ENCODE data around the gene ST8SIA6.

Gene ST8SIA6

DNA sequence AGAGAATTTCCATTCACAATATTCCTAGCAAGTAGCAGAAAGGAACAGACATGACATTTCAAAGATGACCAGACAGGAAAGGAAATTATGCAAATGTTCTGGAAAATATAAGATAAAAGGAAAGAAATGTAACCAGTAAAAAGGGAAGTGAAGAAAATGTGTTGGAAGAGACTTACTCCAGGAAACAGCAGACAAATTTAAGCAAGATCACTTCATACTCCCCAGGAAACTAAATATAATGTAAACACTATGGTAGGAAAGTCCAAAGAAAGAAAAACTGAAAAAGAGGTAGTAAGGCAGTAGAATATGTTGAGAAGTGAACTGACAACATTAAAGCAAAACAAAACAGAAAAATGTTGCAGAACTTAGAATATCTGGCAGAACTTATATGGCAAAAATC, 6.4 kb upstream of the ST8SIA6 start:
- no peak for DNase-seq (ENCODE audit: extremely low read depth, low read depth)
- no peak overlapping the region for H3K4me3 ChIP-seq (replicated peaks; ENCODE audit: low read depth, low read length)
- TF ChIP-seq CTCF (IDR thresholded peaks at IDR 0.05; ENCODE audit: low read depth, low read length, missing control alignments): no peak

- no peak for TF ChIP-seq CTCF (IDR thresholded peaks at IDR 0.05; ENCODE audit: low read depth, low read length, missing control alignments)
- DNase-seq (ENCODE audit: extremely low read depth, low read depth): no peak
- H3K4me3 ChIP-seq (replicated peaks; ENCODE audit: low read depth, low read length): no peak overlapping the region
Measured at GRCh38 chr10:17457083-17457482, 2.7 kb upstream of the ST8SIA6 start.

DNA sequence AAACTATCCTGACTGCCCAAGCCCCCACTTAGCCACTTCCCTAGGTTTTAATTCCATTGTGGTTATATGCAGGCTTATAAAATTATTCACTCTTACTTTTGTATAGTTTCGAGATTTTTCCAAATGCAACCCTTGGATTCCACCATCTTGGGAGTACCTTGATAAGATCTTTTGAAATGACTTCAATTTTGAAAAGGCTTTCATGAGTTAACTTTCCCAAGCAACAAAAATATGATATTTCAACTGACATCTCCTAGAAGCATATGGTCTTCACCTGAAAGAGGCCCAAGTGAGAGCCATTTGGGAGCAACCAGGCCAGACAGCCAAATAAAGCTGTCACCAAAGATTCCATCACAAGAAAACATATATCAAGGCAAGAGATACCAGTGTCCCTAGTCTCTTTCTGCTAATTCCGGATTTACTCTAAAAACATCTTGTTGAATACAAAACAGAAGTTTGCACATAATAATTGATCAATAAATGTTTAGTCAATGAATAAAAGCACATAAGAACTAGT, 1.7 kb upstream of the ST8SIA6 start:
- no peak overlapping the region for H3K4me3 ChIP-seq (replicated peaks; ENCODE audit: low read depth, low read length)
- no peak for TF ChIP-seq CTCF (IDR thresholded peaks at IDR 0.05; ENCODE audit: low read depth, low read length, missing control alignments)
- no peak for DNase-seq (ENCODE audit: extremely low read depth, low read depth)

DNA sequence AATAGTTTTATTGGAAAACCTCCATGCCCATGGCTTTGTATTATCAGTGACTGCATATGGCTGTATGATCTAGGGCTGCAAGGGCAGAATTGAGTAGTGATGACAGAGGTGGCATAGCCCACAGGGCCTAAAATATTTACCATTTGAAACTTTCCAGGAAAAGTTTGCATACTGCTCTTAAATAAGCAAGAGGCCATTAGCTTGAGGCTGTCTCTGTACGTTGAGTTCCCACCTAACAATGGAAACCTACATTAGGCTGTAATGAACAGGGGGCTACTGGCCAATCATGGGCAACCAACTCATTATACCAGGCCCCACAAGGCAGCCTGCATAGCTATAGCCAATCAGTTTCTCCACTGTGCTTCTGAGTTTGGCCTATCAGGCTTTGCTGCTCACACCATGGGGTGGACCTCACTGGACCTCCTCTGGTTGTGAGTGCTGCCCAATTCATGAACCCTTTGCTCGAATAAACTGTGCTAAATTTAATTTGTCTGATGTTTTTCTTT, 673 bp upstream of the ST8SIA6 start:
- no peak for TF ChIP-seq CTCF (IDR thresholded peaks at IDR 0.05; ENCODE audit: low read depth, low read length, missing control alignments)
- H3K4me3 ChIP-seq (replicated peaks; ENCODE audit: low read depth, low read length): no peak overlapping the region
- DNase-seq (ENCODE audit: extremely low read depth, low read depth): no peak

DNA sequence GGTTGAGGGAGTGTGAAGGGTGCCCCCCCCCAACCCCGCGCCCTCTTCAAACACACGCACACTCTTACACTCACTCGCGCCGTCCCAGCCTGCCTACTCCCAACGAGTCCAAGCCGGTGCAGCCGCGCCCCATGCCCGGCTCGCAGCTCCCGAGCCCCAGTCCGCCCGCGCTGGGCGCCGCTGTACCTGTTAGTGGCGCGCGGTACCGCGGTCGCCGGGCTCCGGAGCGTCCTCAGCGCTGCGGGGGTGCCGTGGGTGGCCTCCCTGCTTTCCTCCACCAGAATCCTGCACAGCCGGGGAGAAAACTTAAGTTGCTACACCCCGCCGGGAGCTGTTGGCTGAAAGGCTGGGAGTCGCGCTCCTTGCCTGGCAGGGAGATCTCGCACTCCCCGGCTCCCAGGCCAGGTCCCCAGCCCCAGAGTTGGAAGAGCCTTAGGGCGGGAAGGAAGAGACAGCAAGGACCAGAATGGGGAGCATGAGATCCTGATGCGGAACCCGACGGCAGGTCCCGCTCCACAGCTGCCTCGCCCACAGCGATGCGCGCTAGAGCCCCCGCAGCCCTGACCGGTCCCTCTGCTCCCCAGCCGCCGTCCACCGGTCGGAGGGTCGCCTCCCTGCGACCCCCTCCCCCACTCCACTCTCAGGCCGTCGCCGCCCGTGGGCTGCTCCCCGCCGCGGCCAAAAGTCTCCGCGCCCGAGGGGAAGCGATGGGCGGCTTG, 863 bp downstream of the ST8SIA6 start:
- peak overlapping the region; percentile 26 for H3K4me3 ChIP-seq (replicated peaks; ENCODE audit: low read depth, low read length)
- DNase-seq (ENCODE audit: extremely low read depth, low read depth): no peak
- TF ChIP-seq CTCF (IDR thresholded peaks at IDR 0.05; ENCODE audit: low read depth, low read length, missing control alignments): no peak

DNA sequence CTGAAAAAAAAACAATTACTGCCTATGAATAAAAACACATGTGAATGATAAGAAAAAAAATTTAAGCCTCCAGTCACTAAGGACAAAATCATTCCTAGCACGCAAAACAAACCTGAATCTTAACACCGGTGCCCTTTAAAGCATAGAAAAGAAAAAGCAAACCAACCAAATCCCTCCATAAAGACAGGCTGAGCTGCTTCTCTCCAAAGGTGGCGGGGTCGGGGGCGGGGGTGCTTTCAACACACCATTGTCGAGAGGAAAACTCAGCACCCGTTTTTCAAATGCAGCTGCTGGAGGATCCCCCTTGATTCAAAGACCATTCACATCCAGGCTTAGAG, 1.4 kb downstream of the ST8SIA6 start:
- TF ChIP-seq CTCF (IDR thresholded peaks at IDR 0.05; ENCODE audit: low read depth, low read length, missing control alignments): no peak
- DNase-seq (ENCODE audit: extremely low read depth, low read depth): no peak

More for the DNA sequence above, 1.4 kb downstream of the ST8SIA6 start:
- no peak overlapping the region for H3K4me3 ChIP-seq (replicated peaks; ENCODE audit: low read depth, low read length)
